Stimulated activated effector memory CD8-positive, alpha-beta T cell treated with anti-CD3 and anti-CD28 coated beads, Interleukin-12 subunit alpha, Interleukin-12 subunit beta, amount 100 ng/mL, for 72 hours (primary cell): ENCODE data around the gene SCGB3A1.

Source experiments
- ATAC-seq: fragments of 150-1000 bp; cut with Tn5 transposase; 2 replicates; pipeline ENCODE4 v1.10.0; 2021
- DNase-seq, 2 donors: peaks; one replicate each; pipeline ENCODE4 v3.0.0; 2021 to 2022; ENCODE audit warnings: low spot score in 2 of 2
- H3K27ac Mint-ChIP-seq: one replicate; pipeline ENCODE4 v1.8.0; 2022; ENCODE audit warnings: mild to moderate bottlenecking, mixed read lengths
- H3K36me3 Mint-ChIP-seq: one replicate; pipeline ENCODE4 v1.8.0; 2022; ENCODE audit warnings: mild to moderate bottlenecking, mixed read lengths
- H3K4me1 Mint-ChIP-seq: one replicate; pipeline ENCODE4 v1.8.0; 2022; ENCODE audit warnings: mixed read lengths
- H3K4me3 Mint-ChIP-seq: one replicate; pipeline ENCODE4 v1.8.0; 2022; ENCODE audit warnings: mild to moderate bottlenecking, mixed read lengths
- H3K9me3 Mint-ChIP-seq: one replicate; pipeline ENCODE4 v1.8.0; 2022; ENCODE audit warnings: mixed read lengths

SCGB3A1 gene

GRCh38 chr5:180541710-180542109, 49.6 kb downstream of the SCGB3A1 start:
- DNase-seq (no peak), ATAC-seq (no peak)
- no peak overlapping the region for H3K4me3 Mint-ChIP-seq
- H3K27ac Mint-ChIP-seq, result no peak overlapping the region
- H3K36me3 Mint-ChIP-seq, result peaks cover 83% of the 10 kb centered on the region
- peaks cover 18% of the 10 kb centered on the region for H3K4me1 Mint-ChIP-seq
- no peaks in the 10 kb centered on the region for H3K9me3 Mint-ChIP-seq
